H1 (cell line): ENCODE results near the gene SLC5A8. TPM values are rescaled to one million over a fixed set of nuclear protein-coding genes. Genes with fewer than 3 reads are reported as not detected.

Experiments used
- CTCF ChIA-PET: fragments of 300-600 bp; sonication (Branson Sonifier 250); formaldehyde crosslinking; loops from one replicate; lab custom pipeline; 2021; ENCODE audit not compliant: partially characterized antibody; lab: Charles Lee
- POLR2A ChIA-PET: fragments of 300-600 bp; sonication (Branson Sonifier 250); formaldehyde crosslinking; loops from one replicate; lab custom pipeline; 2021; ENCODE audit warnings: inconsistent platforms; ENCODE audit not compliant: partially characterized antibody; lab: Charles Lee
- DNase-seq, 2 experiments: peaks; one replicate each; pipeline versions ENCODE4 v3.0.0 to v3.0.0-alpha.2; 2010 to 2022; ENCODE audit warnings: low spot score in 2 of 2, low read depth in 1 of 2, mixed read lengths in 1 of 2
- FAIRE-seq: peaks from 2 replicates; lab custom pipeline; 2011; peaks lifted over from hg19 to GRCh38; lab: Jason Lieb, UNC
- H2AFZ ChIP-seq: 2 replicates; pipeline ENCODE4 v1.8.1; 2012; ENCODE audit warnings: low read length, inconsistent platforms
- H2AK5ac ChIP-seq: 2 replicates; pipeline ENCODE4 v1.6.1; 2013; ENCODE audit warnings: low read depth, low read length
- H2BK120ac ChIP-seq: replicated peaks from 2 replicates; pipeline ENCODE3; 2013; ENCODE audit warnings: low read depth, low read length, inconsistent platforms
- H2BK12ac ChIP-seq: 2 replicates; pipeline ENCODE4 v1.6.1; 2013; ENCODE audit warnings: low read depth, low read length
- H2BK15ac ChIP-seq: 2 replicates; pipeline ENCODE4 v1.6.1; 2013; ENCODE audit warnings: low read length
- H2BK20ac ChIP-seq: 2 replicates; pipeline ENCODE4 v1.6.1; 2013; ENCODE audit warnings: low read length
- H2BK5ac ChIP-seq: 2 replicates; pipeline ENCODE4 v1.6.1; 2013; ENCODE audit warnings: low read depth, low read length
- H3K14ac ChIP-seq: 2 replicates; pipeline ENCODE4 v1.6.1; 2013; ENCODE audit warnings: inconsistent platforms; ENCODE audit not compliant: insufficient read length
- H3K18ac ChIP-seq: 2 replicates; pipeline ENCODE4 v1.6.1; 2013; ENCODE audit warnings: low read length; ENCODE audit errors: extremely low read depth
- H3K23ac ChIP-seq: 2 replicates; pipeline ENCODE4 v1.6.1; 2013; ENCODE audit warnings: inconsistent platforms; ENCODE audit not compliant: insufficient read length
- H3K23me2 ChIP-seq: 2 replicates; pipeline ENCODE4 v1.6.1; 2013; ENCODE audit warnings: low read depth, low read length
- H3K27ac ChIP-seq: 2 replicates; pipeline ENCODE4 v1.6.1; 2011; ENCODE audit warnings: low read depth, low read length, inconsistent platforms
- H3K27me3 ChIP-seq, 4 experiments: replicated peaks in 1 of 4; 1 replicate in 1 of 4; 2 replicates in 3 of 4; pipeline versions ENCODE4 v1.6.1 to v1.8.1; 2011 to 2013; ENCODE audit warnings: low read length in 3 of 4, mild to moderate bottlenecking in 3 of 4, inconsistent platforms in 2 of 4, mixed read lengths in 2 of 4, moderate library complexity in 1 of 4; ENCODE audit not compliant: control insufficient read depth in 3 of 4, insufficient read depth in 3 of 4; ENCODE audit errors: extremely low read depth in 1 of 4
- H3K36me3 ChIP-seq, 4 experiments: 2 replicates each; pipeline versions ENCODE4 v1.6.1 to v1.8.1; 2011 to 2013; ENCODE audit warnings: mild to moderate bottlenecking in 4 of 4, low read length in 3 of 4, moderate library complexity in 2 of 4, control low read depth in 1 of 4, inconsistent platforms in 1 of 4; ENCODE audit not compliant: insufficient read depth in 4 of 4, control insufficient read depth in 2 of 4
- H3K4ac ChIP-seq: replicated peaks from 2 replicates; pipeline ENCODE3; 2013; ENCODE audit warnings: low read length, low read depth, mixed read lengths, inconsistent platforms; ENCODE audit not compliant: insufficient read length
- H3K4me1 ChIP-seq, 4 experiments: replicated peaks in 1 of 4; 1 replicate in 1 of 4; 2 replicates in 3 of 4; pipeline versions ENCODE4 v1.6.1 to v1.8.1; 2011 to 2013; ENCODE audit warnings: low read length in 3 of 4, inconsistent platforms in 2 of 4, mixed read lengths in 1 of 4; ENCODE audit not compliant: insufficient read depth in 4 of 4, control insufficient read depth in 3 of 4
- H3K4me2 ChIP-seq, 2 experiments: 2 replicates each; pipeline versions ENCODE4 v1.6.1 to v1.8.1; 2011 to 2013; ENCODE audit warnings: low read depth in 2 of 2, low read length in 2 of 2, control low read depth in 1 of 2, inconsistent platforms in 1 of 2, mild to moderate bottlenecking in 1 of 2; ENCODE audit not compliant: insufficient read depth in 1 of 2
- H3K4me3 ChIP-seq, 4 experiments: fragments of 200-600, 300-600 bp in 1 of 4; sonication (generic), shearing (Covaris generic), sonication (Bioruptor Twin) in 1 of 4; 2 replicates each; pipeline versions ENCODE4 v1.5.1 to v1.8.1; 2011 to 2016; ENCODE audit warnings: low read length in 4 of 4, low read depth in 3 of 4, control low read depth in 2 of 4, inconsistent platforms in 2 of 4, mild to moderate bottlenecking in 2 of 4, mixed read lengths in 1 of 4, moderate library complexity in 1 of 4; ENCODE audit not compliant: insufficient read depth in 2 of 4; ENCODE audit errors: extremely low read depth in 1 of 4
- H3K56ac ChIP-seq: replicated peaks from 2 replicates; pipeline ENCODE3; 2013; ENCODE audit warnings: low read depth, mild to moderate bottlenecking, mixed read lengths, low read length, inconsistent platforms; ENCODE audit not compliant: insufficient read length
- H3K79me1 ChIP-seq: 2 replicates; pipeline ENCODE4 v1.6.1; 2013; ENCODE audit warnings: low read depth, low read length, control low read depth
- H3K79me2 ChIP-seq, 2 experiments: 2 replicates each; pipeline versions ENCODE4 v1.6.1 to v1.8.1; 2012 to 2013; ENCODE audit warnings: low read length in 2 of 2, mild to moderate bottlenecking in 2 of 2, inconsistent platforms in 1 of 2; ENCODE audit not compliant: insufficient read depth in 2 of 2, control insufficient read depth in 1 of 2
- H3K9ac ChIP-seq, 4 experiments: replicated peaks in 1 of 4; 1 replicate in 1 of 4; 2 replicates in 3 of 4; pipeline versions ENCODE4 v1.6.1 to v1.8.1; 2011 to 2013; ENCODE audit warnings: low read depth in 3 of 4, low read length in 3 of 4, control low read depth in 2 of 4, mild to moderate bottlenecking in 2 of 4, moderate library complexity in 2 of 4, inconsistent platforms in 1 of 4; ENCODE audit errors: extremely low read depth in 1 of 4
- H3K9me3 ChIP-seq, 2 experiments: 2 replicates each; pipeline versions ENCODE4 v1.6.1 to v1.8.1; 2012 to 2013; ENCODE audit warnings: mild to moderate bottlenecking in 2 of 2, moderate library complexity in 2 of 2, control low read depth in 1 of 2, inconsistent platforms in 1 of 2, low read depth in 1 of 2, low read length in 1 of 2, mixed read lengths in 1 of 2; ENCODE audit not compliant: insufficient read depth in 2 of 2
- H4K20me1 ChIP-seq, 2 experiments: replicated peaks in 1 of 2; 2 replicates each; pipeline versions ENCODE3 to v1.8.1; 2011 to 2013; ENCODE audit warnings: inconsistent platforms in 2 of 2, low read length in 2 of 2, mild to moderate bottlenecking in 1 of 2; ENCODE audit not compliant: insufficient read depth in 2 of 2, control insufficient read depth in 1 of 2
- H4K5ac ChIP-seq: 2 replicates; pipeline ENCODE4 v1.6.1; 2013; ENCODE audit warnings: low read length, low read depth, mixed read lengths, inconsistent platforms; ENCODE audit not compliant: insufficient read length
- H4K8ac ChIP-seq: 2 replicates; pipeline ENCODE4 v1.8.0; 2013; ENCODE audit warnings: mild to moderate bottlenecking, moderate library complexity, low read length, inconsistent platforms; ENCODE audit not compliant: insufficient read depth; ENCODE audit errors: extremely low read depth
- H4K91ac ChIP-seq: replicated peaks from 2 replicates; pipeline ENCODE3; 2013; ENCODE audit warnings: low read length, mixed read lengths, inconsistent platforms; ENCODE audit not compliant: insufficient read length
- WGBS, 2 experiments: shearing (Covaris generic) in 1 of 2; methylation state at CpG; one replicate each; pipeline versions ENCODE4 v1.1.6 to v1.1.7; 2013 to 2015; ENCODE audit warnings: low lambda C conversion rate in 2 of 2, mixed read lengths in 2 of 2, inconsistent platforms in 1 of 2, low coverage in 1 of 2, missing lambda C conversion rate in 1 of 2; ENCODE audit not compliant: insufficient replicate concordance in 2 of 2, insufficient coverage in 1 of 2, insufficient read length in 1 of 2; ENCODE audit errors: extremely low coverage in 1 of 2, missing lambda C conversion rate in 1 of 2; 5-methylcytosine and 5-hydroxymethylcytosine counted together
- polyA plus RNA-seq, 7 experiments: library from polyadenylated mRNA; depleted of rRNA in 3 of 7; stranded (reverse) in 5 of 7; unstranded in 2 of 7; fragments of >200 nt in 5 of 7; fragments of 200-250 nt in 2 of 7; gene quantifications; 1 replicate in 5 of 7; 2 replicates in 1 of 7; 4 replicates in 1 of 7; pipeline versions ENCODE4 v1.2.1 to v1.2.3, GENCODE V29; 2011 to 2013; ENCODE audit warnings: missing spikeins in 2 of 7, mixed read lengths in 2 of 7
- total RNA-seq: library from RNA; stranded (reverse); fragmentation: NEBNext Ultra II Directional; extraction: Animal tissue kit (Norgen Biotek cat#: 25700); gene quantifications from 2 replicates; pipeline ENCODE4 v1.2.1, GENCODE V29; 2021
- TF ChIP-seq, protein P1 (sequence below): IDR thresholded peaks from 2 replicates; pipeline ENCODE4 v1.6.1; 2011; ENCODE audit warnings: low read length, improper control_type of control experiment

The SLC5A8 gene
- total and polyA plus RNA-seq, 2 of the 8 experiments (the other 6 are each of a cell fraction or from before 2014, with no cell fraction given): 0.11 to 0.21 TPM

GRCh38 chr12:101165319-101165718 is 44.7 kb downstream of the SLC5A8 start:
- WGBS, 2 experiments: 88% methylated on average over 4 of the region's 4 CpGs; no CpG with 5 or more reads in 1 of the 2 experiments
- no peaks in the 10 kb centered on the region for H3K4me1 ChIP-seq
- no peak overlapping the region for H2BK5ac ChIP-seq
- no peak overlapping the region for H3K56ac ChIP-seq
- H2BK15ac ChIP-seq: no peak overlapping the region
- no peak overlapping the region for H2BK120ac ChIP-seq
- H3K9ac ChIP-seq: no peak overlapping the region
- H3K27me3 ChIP-seq: no peaks in the 10 kb centered on the region
- no peak overlapping the region for H4K91ac ChIP-seq
- FAIRE-seq (no peak), DNase-seq (no peak)
- H3K9me3 ChIP-seq: no peaks in the 10 kb centered on the region
- no peak overlapping the region for H3K4me2 ChIP-seq
- no peaks in the 10 kb centered on the region for H3K36me3 ChIP-seq
- no peak overlapping the region for H3K18ac ChIP-seq
- no peak overlapping the region for H3K27ac ChIP-seq
- H4K20me1 ChIP-seq: no peaks in the 10 kb centered on the region
- no peak overlapping the region for H3K23ac ChIP-seq
- no peak overlapping the region for H3K4ac ChIP-seq
- no peaks in the 10 kb centered on the region for H3K23me2 ChIP-seq
- H4K5ac ChIP-seq: no peak overlapping the region
- H3K79me1 ChIP-seq: no peaks in the 10 kb centered on the region
- no peak overlapping the region for H2BK20ac ChIP-seq
- no peak overlapping the region for H3K4me3 ChIP-seq
- H4K8ac ChIP-seq: no peak overlapping the region
- H3K14ac ChIP-seq: no peak overlapping the region
- no peaks in the 10 kb centered on the region for H3K79me2 ChIP-seq
- no peak overlapping the region for H2AFZ ChIP-seq
- TF ChIP-seq, protein P1, sequence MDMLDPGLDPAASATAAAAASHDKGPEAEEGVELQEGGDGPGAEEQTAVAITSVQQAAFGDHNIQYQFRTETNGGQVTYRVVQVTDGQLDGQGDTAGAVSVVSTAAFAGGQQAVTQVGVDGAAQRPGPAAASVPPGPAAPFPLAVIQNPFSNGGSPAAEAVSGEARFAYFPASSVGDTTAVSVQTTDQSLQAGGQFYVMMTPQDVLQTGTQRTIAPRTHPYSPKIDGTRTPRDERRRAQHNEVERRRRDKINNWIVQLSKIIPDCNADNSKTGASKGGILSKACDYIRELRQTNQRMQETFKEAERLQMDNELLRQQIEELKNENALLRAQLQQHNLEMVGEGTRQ: no peak
- H2AK5ac ChIP-seq: no peak overlapping the region
- H2BK12ac ChIP-seq: no peak overlapping the region
- ChIA-PET POLR2A (no interaction called here), CTCF (interaction anchor here (0.7 to 1.7 kb wide), 3 partner anchors 8 to 252 kb away, joined by 3 read pairs; no protein-coding TSS in a partner anchor)
